Ishikawa (cell line): ENCODE results near the gene XRCC3.

ENCODE experiments used
- EGR1 ChIP-seq: IDR thresholded peaks from 2 replicates; pipeline ENCODE4 v1.6.1; 2012
- TAF1 ChIP-seq: IDR thresholded peaks from 2 replicates; pipeline ENCODE4 v1.6.1; 2012; ENCODE audit warnings: low read depth, mild to moderate bottlenecking

DNA sequence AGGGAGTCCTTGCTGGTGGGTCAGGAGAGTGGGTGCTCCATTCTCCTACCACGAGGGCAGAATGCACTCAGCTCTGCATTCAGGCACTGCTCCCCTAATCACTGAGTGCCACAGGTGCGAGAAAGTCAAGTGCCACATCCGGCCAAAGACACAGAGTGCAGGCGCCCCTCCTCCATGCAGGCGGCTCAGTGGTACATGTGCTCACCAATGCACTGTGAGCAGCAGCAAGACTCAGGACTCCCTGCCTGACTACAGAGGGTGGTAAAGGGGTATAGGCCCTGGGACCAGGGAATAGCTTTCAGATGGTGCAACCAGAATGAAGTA, 33.2 kb upstream of the XRCC3 start:
- TF ChIP-seq TAF1 (no peak), EGR1 (no peak)
